Measurements from ENCODE around the gene NAV3.

DNA sequence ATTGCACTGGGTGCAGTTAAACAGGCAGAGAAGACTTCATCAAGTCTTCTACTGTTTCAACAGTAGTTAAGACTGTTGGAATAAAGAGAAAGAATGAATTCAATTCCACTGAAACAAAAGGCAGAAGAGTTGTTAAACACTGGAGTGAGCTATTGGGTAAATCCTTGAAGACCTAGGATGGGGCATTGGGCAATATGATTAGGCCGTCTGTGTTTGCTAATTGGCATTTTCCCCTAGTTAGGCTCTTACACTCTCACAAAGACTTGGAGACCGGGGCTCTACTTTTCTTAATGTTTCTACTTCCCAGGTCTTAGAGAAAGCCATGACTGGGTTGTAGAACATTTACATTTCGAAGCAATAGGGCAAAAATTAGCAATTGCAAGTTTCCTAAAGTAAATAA lies 402.1 kb downstream of the NAV3 start:
- TF ChIP-seq, protein P1, sequence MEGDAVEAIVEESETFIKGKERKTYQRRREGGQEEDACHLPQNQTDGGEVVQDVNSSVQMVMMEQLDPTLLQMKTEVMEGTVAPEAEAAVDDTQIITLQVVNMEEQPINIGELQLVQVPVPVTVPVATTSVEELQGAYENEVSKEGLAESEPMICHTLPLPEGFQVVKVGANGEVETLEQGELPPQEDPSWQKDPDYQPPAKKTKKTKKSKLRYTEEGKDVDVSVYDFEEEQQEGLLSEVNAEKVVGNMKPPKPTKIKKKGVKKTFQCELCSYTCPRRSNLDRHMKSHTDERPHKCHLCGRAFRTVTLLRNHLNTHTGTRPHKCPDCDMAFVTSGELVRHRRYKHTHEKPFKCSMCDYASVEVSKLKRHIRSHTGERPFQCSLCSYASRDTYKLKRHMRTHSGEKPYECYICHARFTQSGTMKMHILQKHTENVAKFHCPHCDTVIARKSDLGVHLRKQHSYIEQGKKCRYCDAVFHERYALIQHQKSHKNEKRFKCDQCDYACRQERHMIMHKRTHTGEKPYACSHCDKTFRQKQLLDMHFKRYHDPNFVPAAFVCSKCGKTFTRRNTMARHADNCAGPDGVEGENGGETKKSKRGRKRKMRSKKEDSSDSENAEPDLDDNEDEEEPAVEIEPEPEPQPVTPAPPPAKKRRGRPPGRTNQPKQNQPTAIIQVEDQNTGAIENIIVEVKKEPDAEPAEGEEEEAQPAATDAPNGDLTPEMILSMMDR (IDR thresholded peaks at IDR 0.05), result no peak
- no peak for TF ChIP-seq POLR2A (IDR thresholded peaks at IDR 0.05)
